GM10847 (cell line): ENCODE results near the gene CDK14.

ENCODE experiments used
- POLR2A ChIP-seq: IDR thresholded peaks from 2 replicates; pipeline ENCODE4 v1.6.1; 2011; ENCODE audit not compliant: insufficient read length; ENCODE audit errors: extremely low read depth

The CDK14 gene

DNA sequence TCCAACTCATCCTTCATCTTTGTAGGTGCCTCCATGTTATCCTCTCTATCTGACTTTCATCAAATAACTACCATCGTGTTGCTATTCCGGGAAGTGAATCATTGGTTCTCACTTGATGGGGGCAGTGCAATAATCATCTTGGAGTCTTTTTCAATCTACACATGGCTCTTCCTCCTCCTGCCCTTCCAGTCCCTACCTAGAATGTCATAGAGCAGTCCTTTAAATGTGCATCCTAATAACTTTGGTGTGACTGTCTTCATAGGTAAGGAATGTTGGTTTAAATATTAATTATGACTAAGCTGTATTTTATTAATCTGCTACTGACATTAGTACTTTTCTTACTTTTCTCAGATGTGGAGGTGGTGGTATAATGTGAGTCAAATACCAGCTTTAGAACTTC is 8.4 kb upstream of the CDK14 start:
- TF ChIP-seq POLR2A: no peak

DNA sequence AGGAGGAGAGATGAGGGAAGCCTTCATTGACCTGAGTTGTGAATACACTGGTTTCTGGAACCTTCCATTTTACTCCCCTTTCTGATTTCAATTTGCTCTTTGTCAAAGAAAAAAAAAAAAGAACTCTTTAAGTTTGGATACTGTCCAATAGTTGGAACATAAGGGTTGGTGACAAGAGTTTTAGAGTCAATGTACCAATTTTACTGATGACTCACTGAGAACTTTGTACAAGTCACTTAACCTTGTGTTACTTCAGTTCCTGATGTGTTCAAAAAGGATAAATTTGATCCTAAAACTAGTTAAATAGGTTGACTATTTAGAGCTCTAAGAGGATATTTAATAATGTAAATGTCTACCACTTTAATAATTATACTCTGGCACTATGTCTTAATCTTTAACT is 4.1 kb upstream of the CDK14 start:
- TF ChIP-seq POLR2A: no peak

DNA sequence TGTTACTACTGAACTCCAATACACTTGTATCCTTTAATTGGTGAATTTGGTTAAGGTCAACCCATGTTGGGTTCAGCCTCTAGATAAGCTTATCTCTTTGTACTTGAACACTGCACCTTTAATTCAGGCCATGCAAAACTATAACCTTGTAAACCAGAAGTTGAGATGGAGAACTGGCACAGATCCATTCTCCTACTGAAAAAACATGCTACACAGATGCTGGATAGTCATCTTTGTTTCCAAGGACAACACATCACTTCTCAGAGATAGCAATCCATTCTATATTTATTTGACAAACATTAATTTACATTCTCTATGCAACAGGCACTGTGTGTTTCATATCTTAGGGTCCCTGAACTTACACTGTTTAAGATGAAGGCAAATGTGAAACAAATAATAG is 2.9 kb upstream of the CDK14 start:
- TF ChIP-seq POLR2A: no peak

DNA sequence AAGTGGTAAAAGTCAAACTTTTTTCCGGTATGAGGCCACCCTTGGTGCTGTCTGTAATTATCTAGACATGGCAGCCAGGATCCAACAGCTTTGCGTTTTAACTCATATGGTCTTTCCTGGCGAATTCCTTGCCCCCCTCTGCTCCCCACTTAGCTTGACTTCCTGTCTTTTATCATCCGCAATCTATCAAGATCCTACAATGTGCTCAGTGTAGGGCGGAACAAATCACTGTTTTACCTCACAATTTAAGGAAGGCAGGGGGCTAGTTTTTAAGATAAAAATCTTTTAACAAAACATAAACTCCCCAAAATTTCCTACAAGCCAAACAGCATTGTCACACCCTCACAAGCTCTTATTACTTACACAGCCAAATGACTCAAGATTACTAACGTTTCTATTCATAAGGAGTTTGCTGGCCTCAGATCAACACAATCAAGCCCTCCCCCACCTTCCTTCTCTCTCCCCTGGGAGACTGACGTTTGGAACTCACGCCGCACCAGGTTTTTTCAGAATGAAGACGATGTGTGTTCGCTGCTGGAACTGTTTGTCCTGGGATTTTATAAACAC is 1.3 kb upstream of the CDK14 start:
- TF ChIP-seq POLR2A: no peak

DNA sequence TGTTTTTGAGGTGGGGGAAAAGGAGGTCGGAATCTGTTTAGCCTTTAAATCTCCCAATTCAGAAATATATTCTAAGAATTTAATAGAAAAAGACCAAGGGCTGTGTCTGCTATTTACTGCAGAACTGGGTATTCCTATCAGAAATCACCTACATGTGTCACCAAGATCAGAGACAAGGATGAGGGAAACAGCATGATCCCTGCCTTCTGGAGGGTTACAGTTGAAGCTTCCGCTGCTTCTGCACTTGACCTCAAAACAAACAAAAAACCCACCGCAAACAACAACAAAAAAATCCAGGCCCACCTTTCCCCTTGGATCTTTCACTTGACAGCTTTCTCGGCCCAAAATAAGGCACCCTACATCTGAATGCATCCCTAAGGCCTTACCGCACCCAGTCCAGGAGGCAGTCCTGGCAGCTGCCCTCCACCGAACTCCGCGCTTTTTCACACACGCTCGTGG is 750 bp upstream of the CDK14 start:
- TF ChIP-seq POLR2A: no peak

DNA sequence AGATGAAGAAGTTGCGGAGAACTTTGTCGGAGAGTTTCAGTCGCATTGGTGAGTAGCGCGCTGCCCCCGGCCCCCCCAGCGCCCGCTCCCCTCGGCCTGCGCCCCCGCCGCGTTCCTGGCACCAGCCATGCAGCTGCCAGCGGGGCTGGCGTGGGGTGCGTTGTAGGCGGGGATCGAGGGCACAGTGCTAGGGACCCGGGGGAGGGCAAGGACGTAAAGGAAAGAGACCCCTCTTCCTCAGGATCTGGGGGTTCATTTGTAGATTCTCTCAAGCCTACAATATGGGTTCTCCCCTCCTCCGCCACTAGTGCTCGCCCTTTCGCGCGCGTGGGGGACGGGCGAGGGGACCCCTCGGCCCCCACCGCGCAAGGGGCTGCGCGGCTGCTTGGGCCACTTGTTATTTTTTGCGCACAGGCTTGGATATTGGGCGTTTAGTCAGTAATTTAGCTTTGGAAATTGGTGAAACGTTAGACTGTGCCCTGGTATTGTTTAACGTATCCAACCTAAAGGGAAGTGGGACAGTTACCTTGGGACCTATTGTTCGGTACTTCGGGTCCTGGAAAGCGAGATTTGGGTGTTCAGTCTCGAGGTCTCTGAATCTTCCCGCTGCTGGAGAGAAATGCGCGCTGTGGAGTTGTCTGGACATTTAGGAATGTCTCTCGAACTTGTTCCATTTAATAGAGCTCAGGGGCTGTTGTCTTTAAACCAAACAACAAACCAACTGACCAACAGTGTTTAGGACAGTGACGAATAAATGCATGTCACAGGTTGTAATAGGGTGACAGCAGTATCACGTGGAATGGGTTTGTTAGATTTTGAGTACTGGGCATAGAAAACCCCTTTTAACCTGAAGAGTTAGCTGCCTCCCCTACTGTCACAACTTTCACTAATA is 796 bp downstream of the CDK14 start:
- no peak for TF ChIP-seq POLR2A

DNA sequence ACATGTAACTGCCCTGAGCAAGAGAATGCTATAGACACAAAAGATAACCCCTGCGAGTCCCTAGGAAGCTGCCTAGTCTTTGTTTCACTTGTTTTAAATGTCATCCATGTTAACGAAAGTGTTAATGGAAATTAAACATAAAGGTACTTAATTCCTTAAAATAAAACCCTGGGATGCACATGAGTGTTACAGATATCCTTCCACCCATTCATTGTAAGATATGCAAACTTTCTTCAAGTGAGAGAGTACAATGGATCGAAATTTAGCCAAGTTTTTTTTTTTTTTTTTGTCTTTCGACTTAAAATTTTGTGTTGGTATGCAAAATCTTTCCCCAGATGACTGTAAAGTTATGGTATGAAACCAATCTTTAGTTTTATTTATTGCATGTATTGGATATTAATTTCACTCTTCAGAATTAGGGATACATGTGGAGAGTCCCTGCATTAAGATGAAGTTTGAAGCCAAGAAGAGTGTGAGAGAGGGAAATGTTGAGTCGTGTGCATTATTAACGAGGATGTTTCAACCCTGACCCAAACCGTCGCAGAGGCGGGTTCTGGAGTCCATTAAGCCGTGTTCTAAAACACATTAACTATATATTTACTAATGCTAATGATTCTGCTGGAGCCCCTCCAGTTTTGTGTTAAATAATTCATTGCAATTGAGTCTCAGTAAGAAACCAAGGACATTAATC is 1.6 kb downstream of the CDK14 start:
- TF ChIP-seq POLR2A: no peak

DNA sequence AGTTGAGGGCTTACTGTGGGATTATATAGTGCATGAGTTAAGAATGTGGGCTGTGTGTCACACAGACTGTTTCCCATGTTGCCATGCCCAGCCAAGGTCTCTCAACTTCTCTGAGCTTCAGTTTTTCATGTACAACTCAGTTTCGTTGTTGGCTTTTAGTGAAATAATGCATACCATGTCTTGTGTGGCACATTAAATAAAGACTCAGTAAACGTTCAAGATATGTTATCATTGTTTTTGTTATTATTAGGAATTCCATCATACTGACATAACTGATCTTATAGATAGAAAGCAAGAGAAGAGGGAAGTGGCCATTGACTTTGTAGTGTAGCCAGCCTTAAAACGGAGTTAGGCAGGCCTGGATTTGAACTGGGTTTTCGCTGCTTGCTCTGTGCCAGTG is 2.9 kb downstream of the CDK14 start:
- no peak for TF ChIP-seq POLR2A

DNA sequence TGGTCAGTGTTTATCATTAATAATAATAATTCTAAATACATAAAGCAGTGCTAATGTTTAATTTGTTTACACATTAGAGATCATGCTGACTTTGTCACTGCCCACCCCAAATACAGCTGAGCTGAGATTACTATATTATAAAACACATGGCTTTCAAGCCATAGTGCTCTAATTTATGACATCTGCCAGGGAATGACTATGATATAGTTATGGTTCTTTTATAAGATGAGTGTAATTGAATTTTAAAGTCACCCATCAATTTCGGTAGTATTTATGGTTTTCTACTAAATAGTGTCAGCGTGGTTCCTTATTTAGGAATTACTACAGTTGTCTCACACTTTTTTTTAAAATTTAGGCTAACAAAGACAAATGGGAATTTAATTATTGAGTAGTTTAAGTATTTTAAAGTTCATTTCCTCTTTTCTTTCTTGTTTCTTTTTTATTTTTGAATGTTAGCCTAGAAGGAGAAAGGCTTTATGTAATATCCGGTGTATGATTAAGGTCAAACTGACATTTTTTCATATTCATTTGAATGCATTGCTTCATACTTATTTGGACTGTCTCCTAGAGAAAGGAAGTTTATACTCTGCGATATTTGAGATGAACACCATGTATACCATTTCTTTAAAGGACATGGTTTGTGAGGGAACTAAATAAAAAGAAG is 3.9 kb downstream of the CDK14 start:
- no peak for TF ChIP-seq POLR2A

DNA sequence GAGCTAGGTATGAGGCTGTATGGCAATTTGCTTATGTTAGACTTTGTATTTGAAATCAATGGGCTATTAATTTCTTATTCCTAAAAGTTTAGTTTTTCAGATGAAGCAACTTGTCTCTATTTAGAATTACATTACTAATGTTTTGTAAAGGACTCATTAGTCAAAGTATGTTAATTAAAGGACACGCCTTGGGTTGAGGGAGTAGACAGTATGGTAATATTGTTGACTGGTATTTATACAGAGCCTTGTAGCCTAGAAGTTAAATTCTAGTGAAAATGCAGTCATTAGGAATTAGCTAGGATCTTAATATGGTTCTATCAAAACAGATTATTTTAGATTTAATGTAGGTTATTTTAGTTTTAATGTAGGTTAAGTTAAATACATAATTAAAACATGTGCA is 6.2 kb downstream of the CDK14 start:
- no peak for TF ChIP-seq POLR2A

DNA sequence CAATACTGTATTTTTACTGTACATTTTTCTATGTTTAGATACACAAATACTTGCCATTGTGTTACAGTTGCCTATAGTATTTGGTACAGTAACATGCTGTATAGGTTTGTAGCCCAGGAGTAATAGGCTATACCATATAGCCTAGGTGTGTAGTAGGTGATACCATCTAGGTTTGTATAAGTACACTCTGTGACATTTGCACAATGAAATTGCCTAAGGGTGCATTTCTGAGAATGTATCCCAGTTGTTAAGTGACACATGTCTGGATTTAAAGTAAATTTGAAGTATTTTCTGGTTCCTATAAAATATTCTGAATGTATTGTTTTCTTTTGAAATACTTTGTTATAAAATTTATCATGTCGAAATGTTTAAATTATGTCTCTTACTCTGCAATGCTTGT is 7.2 kb downstream of the CDK14 start:
- TF ChIP-seq POLR2A: no peak

DNA sequence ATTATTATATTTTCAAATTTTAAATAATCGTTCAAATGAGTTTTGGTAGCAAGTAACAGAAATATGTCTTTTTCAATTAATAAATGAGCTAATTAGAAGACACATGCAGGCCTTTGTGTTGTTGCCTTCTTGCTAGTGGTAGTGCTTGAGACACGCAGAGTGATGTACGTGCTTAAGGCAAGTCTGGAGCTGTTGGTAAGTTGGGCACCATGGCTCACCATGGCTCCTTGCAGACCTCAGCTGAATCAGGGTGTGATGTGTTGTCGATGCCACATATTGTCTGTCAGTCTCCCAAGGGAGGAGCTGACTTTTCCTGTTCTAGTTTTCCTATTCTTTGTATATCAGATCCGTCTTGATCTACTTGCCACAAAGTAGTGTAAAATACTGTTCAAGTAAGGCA is 8.3 kb downstream of the CDK14 start:
- TF ChIP-seq POLR2A: no peak

DNA sequence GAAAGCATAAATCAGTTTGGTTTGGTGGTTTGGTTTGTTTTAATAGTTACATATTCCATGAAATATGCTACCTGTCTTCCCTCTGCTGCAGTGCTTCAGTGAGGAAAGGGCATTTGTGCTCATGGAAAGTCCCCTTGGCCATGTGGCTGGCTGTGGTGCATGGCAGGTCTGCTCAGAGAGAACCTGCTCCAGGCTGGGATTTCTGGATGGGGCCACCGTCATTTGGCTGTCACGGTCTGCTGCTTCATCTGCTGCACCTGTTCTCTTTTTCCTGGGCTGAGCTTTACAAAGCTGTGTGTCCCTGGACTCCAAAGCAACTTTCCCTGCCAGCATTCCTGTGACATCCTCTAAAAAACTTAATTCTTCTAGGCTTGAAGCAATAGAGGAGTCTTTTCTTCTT is 8.9 kb downstream of the CDK14 start:
- no peak for TF ChIP-seq POLR2A

DNA sequence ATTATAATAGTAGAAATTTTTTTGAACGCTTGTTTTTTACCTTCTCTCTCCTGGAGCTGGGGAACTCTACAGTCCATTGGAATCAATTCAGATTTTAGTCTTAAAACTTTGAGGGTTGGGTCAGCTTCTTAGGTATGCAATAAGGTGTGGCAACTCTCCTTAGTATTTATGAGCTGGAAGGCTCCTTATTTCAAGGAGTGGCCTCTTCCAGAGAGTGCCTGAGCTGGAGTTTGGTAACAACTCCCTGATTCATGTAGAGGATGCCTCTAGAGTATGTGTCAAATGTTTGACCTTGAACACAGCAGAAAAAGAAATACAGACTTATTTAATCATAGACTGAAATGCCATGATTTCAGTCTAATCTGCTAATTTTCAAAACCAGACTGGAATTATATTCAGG is 11.1 kb downstream of the CDK14 start:
- TF ChIP-seq POLR2A: no peak

DNA sequence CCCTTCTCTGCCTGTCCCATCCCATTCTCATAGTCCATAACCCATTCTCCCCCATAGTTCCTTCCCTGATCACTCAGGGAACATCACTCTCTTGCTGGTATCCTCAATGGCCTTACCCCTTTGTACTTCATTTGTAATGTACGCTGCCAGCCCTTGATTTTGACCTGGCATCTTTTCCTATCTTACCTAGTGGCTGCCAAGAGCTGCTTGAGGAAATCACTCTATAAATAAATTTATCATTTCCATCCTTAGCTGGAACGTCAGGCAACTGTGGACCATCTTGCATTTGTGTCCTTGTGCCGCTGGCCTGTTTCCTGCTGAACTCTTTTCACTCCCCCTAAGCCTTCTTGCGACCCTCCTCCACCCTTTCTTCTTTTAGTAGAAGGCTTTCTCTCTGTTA is 14.0 kb downstream of the CDK14 start:
- no peak for TF ChIP-seq POLR2A

DNA sequence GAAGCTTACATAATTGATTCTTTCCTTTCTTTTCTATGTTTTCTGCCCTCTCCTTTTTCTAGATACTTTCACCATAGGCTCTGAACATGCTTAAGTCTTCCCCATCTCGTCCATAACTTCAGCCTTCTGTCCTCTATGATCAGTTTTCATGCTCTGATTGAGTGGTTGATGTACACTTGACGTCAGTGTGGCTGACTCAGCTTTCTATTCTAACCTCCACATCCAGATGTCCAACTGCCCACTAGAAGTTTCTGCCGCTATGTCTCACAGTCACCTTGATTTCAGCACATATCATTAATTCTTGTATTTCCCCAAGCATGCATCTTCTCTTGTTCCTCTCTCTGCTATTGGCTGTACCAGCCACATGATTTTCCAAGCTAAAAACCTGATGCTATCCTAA is 15.0 kb downstream of the CDK14 start:
- TF ChIP-seq POLR2A: no peak
